Left colon (tissue), 2 donors: ENCODE results near the gene BMPER. TPM values are rescaled to one million over a fixed set of nuclear protein-coding genes. Genes with fewer than 3 reads are reported as not detected.
A peak's percentile ranks its signal among the peaks of the same experiment; 100 is the strongest.

Experiments
- ATAC-seq: fragments of 200-7000 bp; cut with Tn5 transposase; one replicate; pipeline ENCODE4 v1.9.1; 2020; ENCODE audit warnings: mild to moderate bottlenecking, moderate library complexity
- DNase-seq, 2 donors: peaks; one replicate each; pipeline ENCODE4 v3.0.0-alpha.2; 2020
- intact Hi-C, 2 donors: fragments of 100-400 bp; cut with DNase I in 1 of 2; cut with micrococcal nuclease in 1 of 2; formaldehyde crosslinking; loops; one replicate each; pipeline versions ENCODE4 v1.11.2 to v1.14.0; 2022; cut with DNase I, micrococcal nuclease
- total RNA-seq, 2 donors: library from RNA; stranded (reverse); fragmentation: NEBNext Ultra II Directional; extraction: Animal tissue kit (Norgen Biotek cat#: 25700); gene quantifications; one replicate each; pipeline ENCODE4 v1.2.1, GENCODE V29; 2021
- donor health status: DM: no; HTN: no; CAD: no.
- donor health status: DM: yes; HTN: yes; CAD: no.

BMPER gene
- total RNA-seq, 2 donors from 2014 or later: 1.2 to 1.5 TPM

DNA sequence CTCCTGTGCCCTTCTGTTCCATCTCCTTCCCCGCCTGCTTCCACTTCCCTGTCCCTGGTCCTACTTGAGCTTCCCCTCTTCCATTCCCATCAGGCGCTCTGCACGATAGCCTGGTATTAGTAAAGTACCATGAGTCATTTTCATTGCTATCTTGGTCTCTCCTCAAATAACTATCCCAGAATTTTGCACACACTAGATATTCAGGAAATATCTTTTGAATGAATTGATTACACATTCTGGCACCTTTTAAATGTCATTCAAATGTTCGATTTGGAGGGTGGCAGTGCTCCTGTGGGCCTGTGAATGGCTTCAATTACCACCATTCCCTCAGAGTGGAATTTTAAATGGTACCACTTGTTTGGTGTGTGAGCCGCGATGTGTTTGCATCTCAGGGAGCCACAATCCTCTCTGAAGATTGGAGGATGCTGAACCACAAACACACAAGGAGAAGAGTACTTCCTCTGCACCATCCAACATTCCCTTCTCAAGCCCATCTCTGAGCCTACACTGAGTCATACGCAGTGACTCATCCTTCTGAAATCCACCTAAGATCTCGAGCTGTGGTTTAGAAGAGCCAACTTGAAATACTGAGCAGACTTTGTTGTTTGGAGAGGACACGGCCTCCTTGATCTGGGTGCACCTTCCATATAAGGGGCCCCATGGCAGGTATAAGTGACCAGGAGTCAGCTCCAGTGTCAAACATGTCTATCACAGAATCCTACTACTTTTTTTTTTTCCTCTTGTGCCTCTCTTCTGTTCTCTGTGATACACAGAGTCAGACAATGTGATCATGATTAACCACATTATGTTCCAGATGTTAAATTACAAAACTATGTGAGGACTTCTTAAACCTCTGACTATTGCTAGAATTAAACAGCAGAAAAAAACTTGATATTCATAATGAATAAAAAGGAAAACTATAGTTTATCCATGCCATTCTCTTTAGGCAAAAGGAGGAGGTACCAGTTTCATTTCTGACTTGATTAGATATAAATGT, 81.9 kb downstream of the BMPER start:
- DNase-seq (no peak), ATAC-seq (no peak)
- intact Hi-C loops: no loop called here

DNA sequence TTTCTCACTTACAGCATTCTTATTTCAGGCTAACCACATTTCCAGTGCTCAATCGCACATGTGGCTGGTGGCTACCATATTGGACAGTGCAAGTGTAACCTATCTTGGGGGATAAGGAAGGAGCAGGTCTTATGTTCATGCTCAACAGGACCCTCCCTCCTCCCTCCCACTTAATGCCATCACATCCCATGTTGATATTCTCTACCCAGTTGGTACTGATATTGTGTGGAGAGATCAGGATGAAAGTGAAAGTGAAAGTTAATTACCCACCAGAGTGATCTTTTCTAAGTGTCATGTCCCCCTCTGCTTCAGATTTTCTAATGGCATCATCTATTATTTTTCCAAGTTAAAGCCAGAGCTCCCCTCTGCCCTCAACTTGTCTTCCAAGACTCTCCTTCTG, 91.6 kb downstream of the BMPER start:
- intact Hi-C loops: no loop called here
- DNase-seq (no peak), ATAC-seq (no peak)

DNA sequence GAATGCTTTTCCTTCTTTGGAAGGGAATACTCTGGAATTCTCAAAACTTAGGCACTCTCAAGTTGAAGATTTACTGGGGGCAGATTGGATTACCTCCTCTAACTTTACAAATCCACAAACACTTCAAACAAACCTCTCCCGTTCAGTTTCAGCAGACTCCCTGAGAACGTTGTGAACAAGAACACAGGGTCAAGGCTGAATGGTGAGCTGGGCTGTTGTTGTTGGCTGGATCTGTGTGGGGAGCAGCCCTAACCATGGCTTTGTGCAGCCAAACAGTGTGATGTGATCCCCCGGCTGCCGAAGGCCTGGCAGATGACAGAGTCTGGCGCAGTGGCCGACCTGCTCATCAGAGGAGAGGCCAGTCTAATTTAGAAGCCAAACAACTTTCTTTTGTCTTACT, 93.1 kb downstream of the BMPER start:
- intact Hi-C loops: no loop called here

DNA sequence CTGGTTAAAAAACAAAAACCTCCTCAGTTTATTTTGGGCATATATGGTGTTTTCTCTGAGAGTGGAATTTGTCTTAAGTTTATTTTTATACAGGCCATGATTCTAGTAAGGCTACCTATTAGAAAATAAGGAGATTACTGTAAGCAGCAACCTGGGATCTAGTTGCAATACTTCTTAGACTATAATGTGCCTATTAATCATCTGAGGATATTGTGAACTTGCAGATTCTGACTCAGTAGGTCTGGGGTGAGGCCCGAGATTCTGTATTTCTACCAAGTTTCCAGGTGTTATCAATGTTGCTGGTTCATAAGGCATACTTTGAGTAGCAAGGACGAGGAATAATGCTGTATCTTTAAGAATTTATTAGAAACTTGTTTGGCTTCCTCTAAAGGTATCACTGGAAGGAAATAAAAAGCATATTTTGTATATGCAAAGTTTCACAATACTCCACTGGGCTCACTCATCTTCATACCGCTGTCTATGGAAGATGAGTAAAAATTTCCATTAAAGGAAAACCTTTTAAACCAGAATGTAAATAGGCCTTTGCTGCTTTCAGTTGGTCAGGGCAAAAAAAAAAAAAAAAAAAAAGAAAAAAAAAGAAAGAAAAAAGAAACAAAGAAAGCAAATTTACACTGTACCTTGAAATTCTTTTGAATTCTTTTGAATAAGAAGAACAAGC, 105.8 kb downstream of the BMPER start:
- no peak for DNase-seq
- intact Hi-C loops: no loop called here
- no peak for ATAC-seq

More for the DNA sequence above, 93.1 kb downstream of the BMPER start:
- DNase-seq (no peak), ATAC-seq (no peak)

DNA sequence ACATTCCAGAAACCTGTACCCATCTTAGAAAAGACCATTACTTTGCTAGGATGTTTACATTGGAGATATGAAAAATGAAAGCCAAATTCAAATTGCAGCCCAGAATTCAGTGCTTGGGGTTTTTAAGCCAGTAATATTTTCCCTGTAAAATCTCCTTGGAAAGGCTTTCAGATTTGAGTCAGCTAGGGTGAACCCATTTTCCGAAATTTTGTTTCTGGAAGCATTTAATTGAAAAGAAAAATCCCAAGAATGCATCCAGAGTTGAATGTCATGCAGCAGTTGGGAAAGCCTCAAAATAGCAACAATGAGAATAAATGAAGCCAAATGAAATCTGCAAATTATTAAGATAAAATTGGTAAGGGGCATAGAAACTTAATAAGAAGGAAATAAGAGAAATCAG, 106.4 kb downstream of the BMPER start:
- ATAC-seq (no peak), DNase-seq (no peak)
- intact Hi-C loops: no loop called here

DNA sequence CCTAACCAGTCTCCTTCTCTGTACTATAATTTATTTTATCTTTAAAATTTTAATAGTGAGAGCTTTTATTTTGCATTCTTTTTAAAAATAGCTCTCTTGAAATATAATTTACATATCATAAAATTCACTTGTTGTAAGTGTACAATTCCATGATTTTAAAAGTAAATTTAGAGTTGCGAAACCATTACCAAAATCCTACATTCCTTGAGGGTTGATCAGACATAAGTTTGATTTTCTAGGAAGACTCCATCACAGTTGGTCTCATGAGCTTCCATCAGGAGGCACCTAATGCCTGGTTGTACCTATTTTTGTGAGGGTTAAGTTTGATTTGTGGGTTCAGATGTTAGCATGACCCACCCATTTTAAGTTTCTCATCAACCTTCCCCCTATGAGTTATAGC, 108.1 kb downstream of the BMPER start:
- intact Hi-C loops: no loop called here
- DNase-seq (no peak), ATAC-seq (no peak)

DNA sequence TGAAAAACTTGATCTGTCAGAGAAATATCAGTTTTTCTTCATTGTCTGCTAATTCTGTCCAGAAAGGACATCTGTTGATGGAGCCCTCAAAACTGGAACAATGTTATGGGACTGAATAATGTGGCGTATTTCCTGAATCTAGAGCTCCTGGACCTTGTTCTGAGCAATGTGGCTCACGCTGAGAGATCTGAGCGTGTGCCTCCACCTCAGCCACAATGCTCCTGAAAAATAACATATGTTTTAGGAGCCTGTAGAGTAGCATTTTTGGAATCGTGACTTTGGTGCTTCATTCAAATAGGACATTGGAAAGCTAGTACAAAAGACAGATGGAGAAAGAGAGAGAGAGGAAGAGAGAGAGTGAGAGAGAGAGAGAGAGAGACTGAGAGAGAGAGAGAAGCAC, 110.3 kb downstream of the BMPER start:
- no peak for ATAC-seq
- intact Hi-C loops: no loop called here
- DNase-seq: no peak

DNA sequence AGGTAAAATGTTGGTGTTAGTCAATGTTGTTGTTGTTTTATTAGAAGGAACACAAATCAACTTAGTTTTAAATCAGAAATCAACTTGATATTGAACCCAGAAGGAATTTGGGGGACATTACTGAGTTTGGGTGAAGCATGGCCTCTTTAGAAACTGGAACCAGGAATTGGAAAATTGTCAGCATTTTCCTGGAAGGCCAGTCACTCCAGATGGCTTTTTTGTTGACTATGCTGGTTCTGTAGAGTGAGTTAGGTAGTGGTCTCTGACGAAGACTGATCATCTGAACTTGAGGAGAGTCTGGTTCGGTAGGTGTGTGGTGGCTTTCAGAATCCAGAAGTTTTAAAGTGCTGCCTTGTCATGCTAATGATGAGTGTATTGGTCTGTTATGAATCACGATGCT, 111.5 kb downstream of the BMPER start:
- no peak for DNase-seq
- ATAC-seq: no peak
- intact Hi-C loops: no loop called here

DNA sequence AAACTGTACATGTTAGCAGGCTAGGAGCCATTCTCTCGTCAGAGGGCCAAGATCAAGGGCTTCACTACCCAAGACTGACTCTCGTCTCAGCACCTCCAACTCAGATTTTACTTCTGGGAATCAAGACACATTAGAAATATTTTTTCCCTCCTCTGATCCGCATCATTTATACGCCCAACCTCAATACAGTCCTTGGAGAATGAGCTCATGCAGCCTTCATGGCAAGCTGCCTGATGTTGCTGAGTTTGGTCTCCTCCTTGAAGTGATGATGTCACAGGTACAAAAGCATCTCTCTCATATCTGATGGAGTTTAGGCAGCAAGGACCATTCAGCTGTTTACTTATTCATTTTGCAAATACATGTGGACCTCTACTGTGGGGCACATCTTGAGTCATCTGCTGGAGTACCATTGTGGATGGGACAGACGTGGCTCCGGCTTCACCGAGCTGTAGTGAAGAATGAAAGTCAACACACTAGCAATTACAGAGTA, 114.0 kb downstream of the BMPER start:
- intact Hi-C loops: no loop called here
- ATAC-seq: no peak
- DNase-seq: no peak

DNA sequence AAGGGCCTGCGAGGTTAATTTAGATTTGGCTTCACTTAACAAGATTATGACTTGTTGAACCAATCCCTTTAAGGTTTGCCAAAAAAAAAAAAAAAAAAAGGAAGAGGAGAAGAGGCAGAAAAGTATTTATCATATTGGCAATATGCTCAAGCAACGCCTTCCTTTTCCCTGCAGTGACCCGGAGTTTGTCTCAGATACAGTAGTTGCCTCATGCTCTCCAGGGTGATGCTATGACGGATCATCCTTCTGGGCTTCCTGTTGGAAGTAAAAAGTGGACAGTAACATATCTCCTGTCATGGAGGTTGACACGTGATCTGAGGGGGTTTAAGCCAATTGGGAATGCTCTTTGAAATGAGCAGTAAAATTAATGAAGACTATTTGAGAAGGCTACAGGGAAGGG, 117.3 kb downstream of the BMPER start:
- intact Hi-C loops: no loop called here
- no peak for ATAC-seq
- no peak for DNase-seq

DNA sequence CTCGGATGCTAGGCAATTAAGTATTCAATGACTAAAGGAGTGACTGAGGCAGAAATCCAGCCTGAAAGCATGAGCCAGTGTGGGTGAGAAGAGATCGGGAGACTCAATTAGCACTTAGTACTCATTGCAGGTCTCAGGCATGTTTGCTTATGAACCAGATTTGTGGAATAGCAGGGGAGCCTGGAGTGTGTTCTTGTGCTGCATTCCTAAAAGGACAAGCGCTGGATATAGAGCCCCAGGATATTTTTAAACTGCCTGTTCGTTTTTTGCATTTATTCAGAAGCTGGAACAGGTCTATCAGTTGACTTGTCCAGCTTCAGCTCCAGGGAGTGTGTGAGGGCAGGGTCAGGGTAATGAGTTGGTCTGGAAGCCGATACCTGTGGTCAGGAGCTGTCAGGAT, 120.3 kb downstream of the BMPER start:
- intact Hi-C loops: no loop called here
- ATAC-seq: no peak
- no peak for DNase-seq

DNA sequence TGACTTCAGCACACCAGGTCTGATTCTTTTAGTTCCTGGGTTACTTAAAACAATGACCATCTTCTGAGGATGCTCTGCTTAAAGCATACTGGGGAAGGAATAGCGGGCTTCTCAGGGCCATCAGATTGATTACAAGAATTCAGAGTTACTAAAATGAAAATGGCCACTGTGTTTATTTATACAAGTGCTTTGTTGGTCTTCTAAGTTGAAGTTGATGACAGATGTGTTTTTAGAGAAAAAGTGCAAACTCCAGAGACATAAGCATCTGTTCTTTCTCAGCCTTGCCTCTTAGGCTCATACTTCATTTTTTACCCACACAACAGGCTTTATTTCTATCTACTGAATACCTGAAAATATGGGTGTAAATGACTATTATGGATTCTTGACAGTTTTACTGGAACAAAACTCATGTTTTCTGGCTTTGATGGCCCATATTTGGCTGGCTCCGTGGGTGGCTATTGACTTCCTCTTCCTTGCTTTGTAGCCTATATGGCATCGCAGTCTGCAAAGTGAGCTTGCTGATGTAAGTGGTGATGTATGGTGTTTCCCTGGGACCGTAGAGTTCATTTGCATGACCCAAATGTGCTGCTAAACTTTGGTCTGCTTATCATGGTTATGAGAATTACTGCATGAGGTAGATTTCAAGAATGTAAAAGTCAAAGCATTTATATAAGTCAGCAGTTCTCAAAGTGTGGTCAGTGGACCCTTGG, 121.3 kb downstream of the BMPER start:
- DNase-seq (no peak), ATAC-seq (no peak)
- intact Hi-C loops: no loop called here

DNA sequence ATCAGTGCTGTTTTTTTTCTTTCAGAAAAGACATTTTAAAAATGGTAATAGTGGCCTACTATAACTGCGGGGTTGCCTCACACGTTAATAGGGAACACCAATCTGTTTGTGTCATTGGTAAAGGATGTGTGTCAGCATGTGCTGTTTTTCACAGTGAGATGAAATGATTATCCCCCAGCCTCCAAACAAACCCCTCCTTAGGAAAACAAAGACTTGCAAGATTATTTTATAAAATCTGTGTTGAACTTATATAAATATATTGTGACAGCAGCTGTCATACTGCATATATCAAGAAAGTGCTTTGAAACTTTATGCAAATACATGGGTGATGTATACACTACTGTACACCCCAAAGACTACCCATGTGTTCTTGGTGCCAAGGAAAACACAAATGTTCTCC, 125.8 kb downstream of the BMPER start:
- no peak for DNase-seq
- ATAC-seq: no peak
- intact Hi-C loops: no loop called here

DNA sequence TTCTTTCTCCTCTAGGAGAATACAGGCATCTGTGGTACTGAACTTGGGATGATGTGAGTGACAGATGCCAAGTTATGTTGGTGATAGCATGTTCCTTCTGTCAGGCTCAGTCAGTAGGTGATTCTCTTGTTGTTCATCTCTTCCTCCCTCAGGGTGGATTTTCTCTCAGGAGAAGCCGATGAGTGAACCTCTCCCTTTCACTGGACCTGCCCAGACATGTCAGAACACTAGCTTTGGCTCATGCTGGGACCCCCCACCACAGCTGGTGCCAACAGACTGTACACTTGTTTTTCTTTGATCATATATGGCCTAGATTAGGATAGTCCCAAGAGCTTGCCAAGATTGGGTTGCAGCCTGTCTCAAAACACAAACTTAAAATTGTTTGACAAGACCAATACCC, 129.4 kb downstream of the BMPER start:
- no peak for DNase-seq
- intact Hi-C loops: no loop called here
- ATAC-seq: no peak

DNA sequence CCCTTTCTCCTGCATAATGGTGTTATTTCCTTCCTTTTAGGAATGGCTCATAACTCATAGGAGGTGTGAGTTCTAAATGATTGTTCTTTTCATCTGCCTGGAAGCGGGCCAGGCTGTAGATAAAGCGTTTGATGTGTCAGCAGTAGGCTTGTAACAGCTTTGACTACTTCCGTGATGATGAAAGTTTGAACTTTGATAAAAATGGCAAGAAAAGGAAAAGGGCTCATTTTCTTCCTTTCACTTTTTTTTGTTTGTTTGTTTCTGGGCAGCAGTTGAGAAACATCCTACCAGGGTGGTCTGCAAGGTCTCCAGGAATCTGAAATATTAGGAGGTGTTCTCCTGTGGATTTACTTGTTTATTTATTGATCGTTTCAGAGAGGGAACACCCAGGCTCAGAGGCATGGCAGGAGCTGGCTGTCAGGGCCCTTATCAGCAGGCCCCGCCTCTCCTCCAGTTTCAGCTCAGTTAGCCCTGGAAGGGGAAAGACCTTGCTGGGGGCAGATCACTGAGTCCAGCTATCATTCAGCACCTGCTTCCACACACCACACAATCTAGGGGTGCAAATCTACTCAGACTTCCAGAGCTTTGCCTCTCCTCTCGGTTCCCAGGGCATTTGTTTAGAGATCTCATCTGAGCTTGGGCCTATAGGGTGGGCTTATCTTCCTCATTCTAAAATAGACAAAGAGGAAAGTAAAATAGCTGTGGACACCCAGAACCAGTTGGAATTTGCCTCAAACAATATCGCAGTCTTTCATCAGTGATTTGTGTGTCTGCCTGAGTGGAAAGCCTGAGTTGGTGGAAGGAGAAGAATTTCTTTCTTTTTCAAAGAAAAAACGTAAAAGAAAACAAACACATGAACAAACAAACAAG, 130.9 kb downstream of the BMPER start:
- peak; percentile 82 to 89 for DNase-seq
- intact Hi-C loops: no loop called here
- ATAC-seq: peak; percentile 96

DNA sequence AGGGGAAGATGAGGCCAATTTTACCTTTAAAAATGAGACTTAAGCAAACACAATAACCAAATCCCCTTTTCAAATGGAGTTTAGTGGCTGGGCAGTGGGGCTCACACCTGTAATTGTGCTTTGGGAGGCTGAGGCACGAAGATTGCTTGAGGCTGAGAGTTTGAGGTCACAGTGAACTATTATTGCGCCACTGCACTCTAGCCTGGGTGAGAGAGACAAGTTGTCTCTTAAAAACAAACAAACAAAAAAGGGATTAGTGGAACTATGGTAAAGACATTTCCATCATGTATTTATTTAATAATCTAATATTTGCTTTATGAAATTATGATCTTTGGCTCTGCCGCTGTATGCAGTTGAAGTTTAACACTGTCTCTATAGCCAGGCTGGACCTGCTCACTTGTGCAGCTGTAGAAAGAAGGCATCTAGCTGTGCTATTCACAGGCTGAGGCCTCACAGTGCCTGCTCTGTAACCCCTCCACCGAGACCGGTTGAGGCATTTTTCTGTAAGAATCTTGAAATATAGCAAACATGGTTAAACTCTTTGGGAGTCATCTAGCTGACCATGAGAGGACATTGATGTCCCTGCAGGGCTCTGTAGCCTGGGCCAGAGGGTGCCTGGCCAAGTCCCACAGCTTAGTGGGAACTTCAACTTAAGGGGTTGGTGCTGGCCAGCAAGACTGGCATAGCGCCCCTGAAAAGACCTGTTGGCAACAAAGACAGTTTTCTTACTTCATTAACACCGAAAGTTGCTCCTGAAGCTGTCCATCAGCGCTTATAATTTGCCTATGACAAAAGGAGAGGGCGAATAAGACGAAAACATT, 131.8 kb downstream of the BMPER start:
- intact Hi-C loops: no loop called here

DNA sequence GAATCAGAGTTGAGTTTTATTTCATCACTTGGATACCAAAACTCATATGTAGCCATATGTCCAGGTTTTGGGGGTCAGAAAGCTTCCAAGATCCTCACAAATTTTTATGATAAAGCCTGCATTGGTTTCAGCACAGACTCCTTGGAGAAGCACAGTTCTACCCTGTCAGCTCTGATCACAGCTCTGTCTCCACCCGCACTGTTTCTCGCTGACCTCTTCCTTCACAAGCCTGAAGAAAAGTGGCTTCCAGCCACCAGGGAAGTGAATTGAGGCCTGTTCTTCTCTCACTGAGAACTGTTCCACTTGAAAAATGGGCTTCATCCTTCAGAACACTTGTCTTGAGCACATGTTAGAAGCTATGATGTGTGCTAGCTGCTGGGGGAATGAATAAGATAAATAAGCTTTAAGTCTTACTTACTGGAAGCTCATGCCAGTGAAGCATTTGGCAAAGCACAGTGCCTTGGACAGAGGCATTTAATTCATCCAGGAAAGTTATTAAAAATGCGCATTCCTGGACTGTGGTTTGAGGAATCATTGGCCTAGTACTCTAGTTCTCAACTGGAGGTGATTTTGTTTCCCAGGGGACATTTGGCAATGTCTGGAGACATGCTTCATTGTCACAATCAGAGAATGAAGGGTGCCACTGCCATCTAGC, 133.6 kb downstream of the BMPER start:
- DNase-seq (no peak), ATAC-seq (no peak)
- intact Hi-C loops: no loop called here

More for the DNA sequence above, 131.8 kb downstream of the BMPER start:
- ATAC-seq (no peak), DNase-seq (no peak)
